Measurements from ENCODE around the gene VWA3A.
"Not testable (repeated sequence)": the region's sequence is repeated elsewhere in the genome, so short reads cannot be mapped to it uniquely, and the experiment has no call there.

DNA sequence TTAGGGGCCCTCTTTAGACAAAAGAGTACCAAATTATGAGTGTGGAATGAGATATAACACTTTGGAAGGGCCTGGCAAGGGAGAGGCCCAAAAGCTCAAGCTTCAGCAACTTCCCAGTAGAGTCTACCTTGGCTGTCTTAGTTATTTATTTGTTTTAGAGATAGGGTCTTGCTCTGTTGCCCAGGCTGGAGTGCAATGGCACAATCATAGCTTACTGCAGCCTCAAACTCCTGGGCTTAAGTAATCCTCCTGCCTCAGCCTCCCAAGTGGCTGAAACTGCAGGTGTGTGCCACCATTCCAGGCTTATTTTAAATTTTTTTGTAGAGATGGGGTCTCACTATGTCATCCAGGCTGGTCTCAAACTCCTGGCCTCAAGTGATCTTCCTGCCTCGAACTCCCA lies 80.3 kb downstream of the VWA3A start:
- TF ChIP-seq, protein P1, sequence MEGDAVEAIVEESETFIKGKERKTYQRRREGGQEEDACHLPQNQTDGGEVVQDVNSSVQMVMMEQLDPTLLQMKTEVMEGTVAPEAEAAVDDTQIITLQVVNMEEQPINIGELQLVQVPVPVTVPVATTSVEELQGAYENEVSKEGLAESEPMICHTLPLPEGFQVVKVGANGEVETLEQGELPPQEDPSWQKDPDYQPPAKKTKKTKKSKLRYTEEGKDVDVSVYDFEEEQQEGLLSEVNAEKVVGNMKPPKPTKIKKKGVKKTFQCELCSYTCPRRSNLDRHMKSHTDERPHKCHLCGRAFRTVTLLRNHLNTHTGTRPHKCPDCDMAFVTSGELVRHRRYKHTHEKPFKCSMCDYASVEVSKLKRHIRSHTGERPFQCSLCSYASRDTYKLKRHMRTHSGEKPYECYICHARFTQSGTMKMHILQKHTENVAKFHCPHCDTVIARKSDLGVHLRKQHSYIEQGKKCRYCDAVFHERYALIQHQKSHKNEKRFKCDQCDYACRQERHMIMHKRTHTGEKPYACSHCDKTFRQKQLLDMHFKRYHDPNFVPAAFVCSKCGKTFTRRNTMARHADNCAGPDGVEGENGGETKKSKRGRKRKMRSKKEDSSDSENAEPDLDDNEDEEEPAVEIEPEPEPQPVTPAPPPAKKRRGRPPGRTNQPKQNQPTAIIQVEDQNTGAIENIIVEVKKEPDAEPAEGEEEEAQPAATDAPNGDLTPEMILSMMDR (conservative IDR thresholded peaks at IDR 0.05; ENCODE audit: low read depth, low read length): not testable (repeated sequence)
- TF ChIP-seq EZH2 (IDR thresholded peaks at IDR 0.05; ENCODE audit: borderline replicate concordance, low read depth, low read length, poor library complexity, severe bottlenecking): not testable (repeated sequence)
